Neuronal stem cell (in vitro differentiated cells): Measurements from ENCODE around the gene CUZD1.

Source experiments
- DNase-seq: peaks from one replicate; pipeline ENCODE4 v3.0.0-alpha.2; 2013; ENCODE audit warnings: low spot score
- H2AFZ ChIP-seq: one replicate; pipeline ENCODE4 v1.6.1; 2013; ENCODE audit warnings: mild to moderate bottlenecking, low read length, inconsistent platforms
- H2AK5ac ChIP-seq: 2 replicates; pipeline ENCODE4 v1.6.1; 2013; ENCODE audit warnings: low read depth, mild to moderate bottlenecking, inconsistent platforms, low read length, moderate library complexity, mixed read lengths
- H2BK120ac ChIP-seq: 2 replicates; pipeline ENCODE4 v1.6.1; 2013; ENCODE audit warnings: low read depth, mild to moderate bottlenecking, inconsistent platforms, low read length, moderate library complexity, mixed read lengths
- H2BK12ac ChIP-seq: one replicate; pipeline ENCODE4 v1.6.1; 2013; ENCODE audit warnings: low read length, inconsistent platforms
- H2BK15ac ChIP-seq: 2 replicates; pipeline ENCODE4 v1.6.1; 2013; ENCODE audit warnings: mild to moderate bottlenecking, low read length, inconsistent platforms, mixed read lengths
- H2BK5ac ChIP-seq: one replicate; pipeline ENCODE4 v1.6.1; 2013; ENCODE audit warnings: inconsistent platforms, mild to moderate bottlenecking, low read length, moderate library complexity
- H3K14ac ChIP-seq: one replicate; pipeline ENCODE4 v1.6.1; 2013; ENCODE audit warnings: low read length, inconsistent platforms
- H3K18ac ChIP-seq: 2 replicates; pipeline ENCODE4 v1.6.1; 2013; ENCODE audit warnings: low read length, inconsistent platforms
- H3K23ac ChIP-seq: 2 replicates; pipeline ENCODE4 v1.6.1; 2013; ENCODE audit warnings: low read depth, mild to moderate bottlenecking, mixed read lengths, low read length, inconsistent platforms; ENCODE audit not compliant: poor library complexity
- H3K27ac ChIP-seq: replicated peaks from 3 replicates; pipeline ENCODE4 v1.5.1; 2013; ENCODE audit warnings: low read length, inconsistent platforms
- H3K27me3 ChIP-seq, 3 experiments: 2 replicates each; pipeline ENCODE4 v1.6.1; 2013; ENCODE audit warnings: low read length in 3 of 3, mild to moderate bottlenecking in 2 of 3, inconsistent platforms in 1 of 3, low read depth in 1 of 3, mixed read lengths in 1 of 3, moderate library complexity in 1 of 3; ENCODE audit not compliant: control insufficient read depth in 3 of 3, insufficient read depth in 3 of 3
- H3K36me3 ChIP-seq, 2 donors: replicated peaks in 1 of 2; 2 replicates each; pipeline ENCODE4 v1.6.1; 2013; ENCODE audit warnings: low read length in 2 of 2; ENCODE audit not compliant: control insufficient read depth in 2 of 2, insufficient read depth in 2 of 2
- H3K4ac ChIP-seq: 2 replicates; pipeline ENCODE4 v1.6.1; 2013; ENCODE audit warnings: inconsistent platforms, mild to moderate bottlenecking, low read length, moderate library complexity
- H3K4me1 ChIP-seq, 2 donors: 1 replicate in 1 of 2; 2 replicates in 1 of 2; pipeline ENCODE4 v1.6.1; 2013; ENCODE audit warnings: low read length in 2 of 2, low read depth in 1 of 2; ENCODE audit not compliant: control insufficient read depth in 2 of 2, insufficient read depth in 1 of 2
- H3K4me2 ChIP-seq: one replicate; pipeline ENCODE4 v1.6.1; 2013; ENCODE audit warnings: mild to moderate bottlenecking, low read length, inconsistent platforms; ENCODE audit not compliant: insufficient read depth, poor library complexity, severe bottlenecking
- H3K4me3 ChIP-seq, 2 donors: 2 replicates each; pipeline ENCODE4 v1.5.1; 2013; ENCODE audit warnings: low read length in 2 of 2, mild to moderate bottlenecking in 2 of 2, inconsistent platforms in 1 of 2, moderate library complexity in 1 of 2
- H3K79me1 ChIP-seq: one replicate; pipeline ENCODE4 v1.6.1; 2013; ENCODE audit warnings: low read depth, mild to moderate bottlenecking, inconsistent platforms, low read length, moderate library complexity
- H3K9ac ChIP-seq: one replicate; pipeline ENCODE4 v1.6.1; 2013; ENCODE audit warnings: mild to moderate bottlenecking, low read depth, low read length, inconsistent platforms; ENCODE audit not compliant: poor library complexity
- H3K9me3 ChIP-seq, 2 donors: replicated peaks in 1 of 2; 2 replicates each; pipeline versions ENCODE3 to v1.6.1; 2013; ENCODE audit warnings: low read length in 2 of 2, mild to moderate bottlenecking in 2 of 2, inconsistent platforms in 1 of 2, low read depth in 1 of 2, mixed read lengths in 1 of 2, moderate library complexity in 1 of 2; ENCODE audit not compliant: control insufficient read depth in 2 of 2, insufficient read depth in 1 of 2
- H4K8ac ChIP-seq: one replicate; pipeline ENCODE4 v1.6.1; 2013; ENCODE audit warnings: low read depth, mild to moderate bottlenecking, inconsistent platforms, low read length, moderate library complexity
- H4K91ac ChIP-seq: one replicate; pipeline ENCODE4 v1.6.1; 2013; ENCODE audit warnings: low read length, low read depth, mild to moderate bottlenecking, inconsistent platforms; ENCODE audit not compliant: poor library complexity
- WGBS, 2 donors: extraction: QIAGEN DNeasy Blood & Tissue Kit; methylation state at CpG; one replicate each; pipeline ENCODE4 v1.1.7; 2013; ENCODE audit warnings: missing lambda C conversion rate in 2 of 2, mixed read lengths in 1 of 2; ENCODE audit not compliant: insufficient read length in 2 of 2, insufficient replicate concordance in 1 of 2; ENCODE audit errors: extremely low coverage in 2 of 2; 5-methylcytosine and 5-hydroxymethylcytosine counted together

Gene CUZD1

GRCh38 chr10:122841569-122841968 is 4.1 kb downstream of the CUZD1 start:
- Histone ChIP-seq H3K23ac (no peak overlapping the region), H3K14ac (no peak overlapping the region), H4K91ac (no peak overlapping the region), H3K4me3 (no peak overlapping the region), H3K4ac (no peak overlapping the region), H3K4me1 (no peaks in the 10 kb centered on the region), H3K4me2 (no peak overlapping the region), H2AK5ac (no peak overlapping the region), H2BK120ac (no peak overlapping the region), H2BK5ac (no peak overlapping the region), H3K18ac (no peak overlapping the region), H3K9me3 (no peaks in the 10 kb centered on the region), H2AFZ (no peak overlapping the region), H4K8ac (no peak overlapping the region), H3K36me3 (no peaks in the 10 kb centered on the region), H3K79me1 (peaks cover 2% of the 10 kb centered on the region), H2BK15ac (no peak overlapping the region), H3K27ac (no peak overlapping the region), H3K27me3 (no peaks in the 10 kb centered on the region), H3K9ac (no peak overlapping the region), H2BK12ac (no peak overlapping the region)
- DNase-seq = no peak

DNA sequence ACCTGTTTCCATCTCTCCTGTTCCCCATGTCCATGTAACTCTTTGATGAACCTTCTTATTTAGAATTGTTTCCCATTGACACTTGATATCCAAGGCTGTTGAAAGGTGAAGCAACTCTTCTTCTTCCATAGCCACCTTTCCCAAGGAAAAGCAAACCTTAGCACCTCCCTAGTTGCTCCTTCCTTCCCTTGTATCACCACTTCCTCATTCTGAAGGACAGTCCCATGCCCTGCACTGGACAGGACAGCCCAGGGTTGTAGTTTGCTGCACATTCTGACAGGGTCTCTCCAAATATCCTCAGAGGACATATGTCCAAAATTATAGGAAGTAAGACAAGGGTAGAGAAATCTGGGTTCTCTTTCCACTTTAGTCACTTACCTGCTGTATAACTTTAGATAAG is 6.2 kb downstream of the CUZD1 start:
- no peak overlapping the region for H2AK5ac ChIP-seq
- H3K14ac ChIP-seq = no peak overlapping the region
- no peak for DNase-seq

GRCh38 chr10:122838880-122839279 is 6.8 kb downstream of the CUZD1 start:
- no peak overlapping the region for H2BK5ac ChIP-seq
- no peak for DNase-seq
- no peak overlapping the region for H2AK5ac ChIP-seq
- H4K91ac ChIP-seq = no peak overlapping the region
- H3K79me1 ChIP-seq = peaks cover 2% of the 10 kb centered on the region
- H3K4me3 ChIP-seq = no peak overlapping the region
- no peak overlapping the region for H3K4me2 ChIP-seq
- H3K23ac ChIP-seq = no peak overlapping the region
- no peak overlapping the region for H2AFZ ChIP-seq
- H3K14ac ChIP-seq = no peak overlapping the region
- H3K27me3 ChIP-seq = no peaks in the 10 kb centered on the region
- H3K4me1 ChIP-seq = no peaks in the 10 kb centered on the region
- no peak overlapping the region for H2BK15ac ChIP-seq
- H3K4ac ChIP-seq = no peak overlapping the region
- no peak overlapping the region for H2BK12ac ChIP-seq
- no peak overlapping the region for H3K18ac ChIP-seq
- WGBS, 2 donors = no CpG with 5 or more reads among the region's 4 CpGs
- no peak overlapping the region for H3K9ac ChIP-seq
- no peak overlapping the region for H3K27ac ChIP-seq
- H3K9me3 ChIP-seq = no peaks in the 10 kb centered on the region
- H3K36me3 ChIP-seq = no peaks in the 10 kb centered on the region
- H2BK120ac ChIP-seq = no peak overlapping the region
- H4K8ac ChIP-seq = no peak overlapping the region

More for the DNA sequence above, 6.2 kb downstream of the CUZD1 start:
- Histone ChIP-seq H3K36me3 (no peaks in the 10 kb centered on the region), H3K18ac (no peak overlapping the region), H3K4me1 (no peaks in the 10 kb centered on the region), H3K23ac (no peak overlapping the region), H3K9me3 (no peaks in the 10 kb centered on the region), H3K4me2 (no peak overlapping the region), H4K91ac (no peak overlapping the region), H3K79me1 (peaks cover 2% of the 10 kb centered on the region), H3K27ac (no peak overlapping the region), H3K9ac (no peak overlapping the region), H2BK5ac (no peak overlapping the region), H2BK120ac (no peak overlapping the region), H2BK12ac (no peak overlapping the region), H2BK15ac (no peak overlapping the region), H3K4me3 (no peak overlapping the region), H3K4ac (no peak overlapping the region), H2AFZ (no peak overlapping the region), H4K8ac (no peak overlapping the region), H3K27me3 (no peaks in the 10 kb centered on the region)

GRCh38 chr10:122835908-122836307 is 9.7 kb downstream of the CUZD1 start:
- no peak overlapping the region for H3K27ac ChIP-seq
- no peak overlapping the region for H3K4me3 ChIP-seq
- peaks cover 2% of the 10 kb centered on the region for H3K79me1 ChIP-seq
- no peak overlapping the region for H4K8ac ChIP-seq
- H3K4me2 ChIP-seq = no peak overlapping the region
- WGBS, 2 donors = no CpG with 5 or more reads among the region's 2 CpGs
- no peaks in the 10 kb centered on the region for H3K27me3 ChIP-seq
- H2BK5ac ChIP-seq = no peak overlapping the region
- no peak for DNase-seq
- H4K91ac ChIP-seq = no peak overlapping the region
- H3K9ac ChIP-seq = no peak overlapping the region
- no peak overlapping the region for H3K23ac ChIP-seq
- no peaks in the 10 kb centered on the region for H3K4me1 ChIP-seq
- H2AK5ac ChIP-seq = no peak overlapping the region
- no peaks in the 10 kb centered on the region for H3K36me3 ChIP-seq
- no peaks in the 10 kb centered on the region for H3K9me3 ChIP-seq
- H3K18ac ChIP-seq = no peak overlapping the region
- no peak overlapping the region for H3K14ac ChIP-seq
- no peak overlapping the region for H3K4ac ChIP-seq
- no peak overlapping the region for H2BK12ac ChIP-seq
- no peak overlapping the region for H2AFZ ChIP-seq
- no peak overlapping the region for H2BK15ac ChIP-seq
- no peak overlapping the region for H2BK120ac ChIP-seq
